Mammary epithelial cell (primary cell): ENCODE results near the gene IKZF5.

Experiments
- EZH2 ChIP-seq: IDR thresholded peaks from 2 replicates; pipeline ENCODE4 v1.6.1; 2012; ENCODE audit warnings: low read length, inconsistent platforms, borderline replicate concordance
- TF ChIP-seq, protein P1 (sequence below), 2 donors: IDR thresholded peaks in 1 of 2; conservative IDR thresholded peaks in 1 of 2; 2 replicates each; pipeline ENCODE4 v1.5.1; 2011 to 2012; ENCODE audit warnings: inconsistent platforms in 2 of 2, low read length in 2 of 2, mild to moderate bottlenecking in 2 of 2, control low read depth in 1 of 2, low read depth in 1 of 2; ENCODE audit not compliant: insufficient read depth in 1 of 2; ENCODE audit errors: extremely low read depth in 1 of 2

DNA sequence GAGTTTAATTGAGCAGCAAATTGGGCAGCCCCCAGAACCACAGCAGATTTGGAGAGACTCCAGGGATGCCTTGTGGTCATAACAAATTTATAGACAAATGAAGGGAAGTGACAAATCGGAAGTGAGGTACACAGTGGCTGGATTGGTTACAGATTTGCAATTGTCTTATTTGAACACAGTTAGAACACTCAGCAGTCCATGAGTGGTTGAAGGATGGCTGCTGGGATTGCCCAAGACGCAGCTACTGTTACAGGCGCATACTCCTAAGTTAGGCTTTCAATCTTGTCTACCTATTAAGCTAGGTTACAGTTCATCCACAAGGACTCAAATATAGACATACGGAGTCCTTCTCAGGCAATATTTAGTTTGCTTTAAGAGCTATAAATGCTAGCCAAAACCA, 7.6 kb upstream of the IKZF5 start:
- TF ChIP-seq, protein P1, sequence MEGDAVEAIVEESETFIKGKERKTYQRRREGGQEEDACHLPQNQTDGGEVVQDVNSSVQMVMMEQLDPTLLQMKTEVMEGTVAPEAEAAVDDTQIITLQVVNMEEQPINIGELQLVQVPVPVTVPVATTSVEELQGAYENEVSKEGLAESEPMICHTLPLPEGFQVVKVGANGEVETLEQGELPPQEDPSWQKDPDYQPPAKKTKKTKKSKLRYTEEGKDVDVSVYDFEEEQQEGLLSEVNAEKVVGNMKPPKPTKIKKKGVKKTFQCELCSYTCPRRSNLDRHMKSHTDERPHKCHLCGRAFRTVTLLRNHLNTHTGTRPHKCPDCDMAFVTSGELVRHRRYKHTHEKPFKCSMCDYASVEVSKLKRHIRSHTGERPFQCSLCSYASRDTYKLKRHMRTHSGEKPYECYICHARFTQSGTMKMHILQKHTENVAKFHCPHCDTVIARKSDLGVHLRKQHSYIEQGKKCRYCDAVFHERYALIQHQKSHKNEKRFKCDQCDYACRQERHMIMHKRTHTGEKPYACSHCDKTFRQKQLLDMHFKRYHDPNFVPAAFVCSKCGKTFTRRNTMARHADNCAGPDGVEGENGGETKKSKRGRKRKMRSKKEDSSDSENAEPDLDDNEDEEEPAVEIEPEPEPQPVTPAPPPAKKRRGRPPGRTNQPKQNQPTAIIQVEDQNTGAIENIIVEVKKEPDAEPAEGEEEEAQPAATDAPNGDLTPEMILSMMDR (conservative IDR thresholded peaks at IDR 0.05 in 1 of 2, IDR thresholded peaks at IDR 0.05 in 1 of 2; ENCODE audit: extremely low read depth in 1 of 2, insufficient read depth in 1 of 2, low read depth in 1 of 2, low read length in 2 of 2): no peak
- no peak for TF ChIP-seq EZH2
